DOHH2 (cell line): ENCODE data around the gene ZNF557.
"Not testable (repeated sequence)": the region's sequence is repeated elsewhere in the genome, so short reads cannot be mapped to it uniquely, and the experiment has no call there.

Source experiments
- CTCF ChIP-seq: fragments of 200-600 bp; sonication (generic); IDR thresholded peaks from one replicate; pipeline ENCODE4 v1.5.1; 2014; ENCODE audit warnings: antibody characterized with exemption, mild to moderate bottlenecking, low read depth, low read length; ENCODE audit not compliant: poor library complexity, severe bottlenecking
- EZH2phosphoT487 ChIP-seq: fragments of 200-600 bp; sonication (generic); IDR thresholded peaks from 2 replicates; pipeline ENCODE4 v1.6.1; 2017; ENCODE audit warnings: borderline replicate concordance, mild to moderate bottlenecking, antibody characterized with exemption, low read length, moderate library complexity, mixed read lengths

GRCh38 chr19:7056371-7056770 lies 13.1 kb upstream of the ZNF557 start:
- TF ChIP-seq CTCF, EZH2phosphoT487: not testable (repeated sequence)
